Skeletal muscle satellite cell (primary cell): ENCODE data around the gene TMC1.

Source experiments
- H3K27me3 ChIP-seq: 2 replicates; pipeline ENCODE4 v1.7.0; 2013; ENCODE audit warnings: low read length; ENCODE audit not compliant: control insufficient read depth, insufficient read depth
- H3K36me3 ChIP-seq: 2 replicates; pipeline ENCODE4 v1.7.0; 2013; ENCODE audit warnings: mild to moderate bottlenecking, control low read depth, low read length; ENCODE audit not compliant: insufficient read depth
- H3K4me1 ChIP-seq: 2 replicates; pipeline ENCODE4 v1.7.0; 2013; ENCODE audit warnings: low read length; ENCODE audit not compliant: control insufficient read depth, insufficient read depth
- H3K4me2 ChIP-seq: 2 replicates; pipeline ENCODE4 v1.7.0; 2013; ENCODE audit warnings: mild to moderate bottlenecking, low read length
- H3K4me3 ChIP-seq: 2 replicates; pipeline ENCODE4 v1.7.0; 2013; ENCODE audit warnings: low read length
- H3K9ac ChIP-seq: 2 replicates; pipeline ENCODE4 v1.7.0; 2013; ENCODE audit warnings: mild to moderate bottlenecking, low read depth, low read length, moderate library complexity
- H3K9me3 ChIP-seq: replicated peaks from 2 replicates; pipeline ENCODE4 v1.7.0; 2013; ENCODE audit warnings: mild to moderate bottlenecking, control low read depth, low read length

The TMC1 gene

DNA sequence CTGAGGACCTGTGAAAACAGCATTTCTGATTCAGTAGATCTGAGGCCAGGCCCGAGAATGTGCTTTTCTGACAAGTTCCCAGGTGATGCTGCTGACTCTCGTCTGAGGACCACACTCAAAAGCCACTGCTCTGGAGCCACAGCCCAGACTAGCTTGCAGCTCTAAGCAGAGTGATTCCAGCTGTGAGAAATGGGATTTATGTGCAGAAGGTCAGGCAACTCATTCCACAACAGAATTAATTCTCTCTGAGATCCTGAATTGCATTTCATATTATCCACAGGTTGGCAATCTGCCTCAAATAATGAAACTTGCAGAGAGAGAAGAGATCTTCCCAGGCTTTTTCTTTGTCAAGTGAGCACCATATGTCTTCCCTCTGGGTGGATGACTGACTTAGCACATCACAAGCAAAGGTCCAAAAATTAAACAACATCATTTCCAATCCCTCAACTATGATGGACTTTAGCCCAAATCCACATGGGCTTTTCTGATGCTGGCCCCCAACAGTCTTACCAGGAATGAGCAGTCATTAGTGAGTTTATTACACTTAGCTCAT lies 291.2 kb downstream of the TMC1 start:
- H3K4me2 ChIP-seq = no peak overlapping the region
- H3K27me3 ChIP-seq = no peaks in the 10 kb centered on the region
- no peaks in the 10 kb centered on the region for H3K4me1 ChIP-seq
- no peak overlapping the region for H3K4me3 ChIP-seq
- H3K9ac ChIP-seq = no peak overlapping the region
- H3K36me3 ChIP-seq = no peaks in the 10 kb centered on the region
- no peaks in the 10 kb centered on the region for H3K9me3 ChIP-seq

DNA sequence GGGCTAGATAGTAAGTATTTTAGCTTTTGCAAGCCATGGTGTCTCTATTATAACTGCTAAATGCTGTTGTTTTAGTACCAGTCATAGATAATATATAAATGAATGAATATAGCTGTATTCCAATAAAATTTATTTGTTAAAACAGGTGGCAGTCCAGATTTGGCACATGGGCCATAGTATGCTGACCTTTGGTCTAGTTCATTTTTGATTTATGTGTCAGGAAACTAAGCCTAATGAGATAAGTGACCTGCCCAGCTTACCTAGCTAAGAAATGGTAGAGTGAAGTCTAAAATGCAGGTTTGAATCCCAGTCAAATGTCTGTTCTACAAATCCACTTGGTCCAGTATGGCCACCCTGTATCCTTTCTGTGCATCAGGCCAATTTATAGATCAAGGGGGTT lies 292.1 kb downstream of the TMC1 start:
- no peak overlapping the region for H3K9ac ChIP-seq
- no peaks in the 10 kb centered on the region for H3K9me3 ChIP-seq
- no peak overlapping the region for H3K4me2 ChIP-seq
- no peaks in the 10 kb centered on the region for H3K27me3 ChIP-seq
- no peaks in the 10 kb centered on the region for H3K4me1 ChIP-seq
- no peaks in the 10 kb centered on the region for H3K36me3 ChIP-seq
- no peak overlapping the region for H3K4me3 ChIP-seq

DNA sequence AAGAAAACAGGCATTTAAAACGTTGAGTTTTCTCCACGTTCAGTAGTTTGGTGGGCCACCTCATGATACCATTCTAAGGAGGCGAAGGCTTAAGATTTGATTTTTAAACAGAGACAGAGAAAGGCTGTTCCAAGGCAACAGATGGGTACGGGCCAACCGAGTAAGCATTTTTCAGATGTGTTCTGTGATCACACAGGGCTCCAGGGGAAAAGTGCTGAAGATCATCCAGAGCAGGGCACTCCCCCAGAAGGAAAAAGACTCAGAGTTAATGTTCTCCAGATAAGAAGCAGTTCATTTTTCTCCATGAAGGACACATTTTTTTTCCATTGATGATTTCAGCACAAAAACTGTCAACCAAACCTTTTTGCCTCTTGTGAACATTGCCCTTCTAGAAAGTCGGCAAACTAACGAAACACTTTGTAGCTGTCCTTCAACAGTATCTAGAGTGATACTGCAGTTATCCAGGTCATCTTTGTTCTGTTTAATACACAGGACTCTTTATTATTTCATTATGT lies 292.7 kb downstream of the TMC1 start:
- H3K9me3 ChIP-seq = no peaks in the 10 kb centered on the region
- no peak overlapping the region for H3K4me2 ChIP-seq
- no peak overlapping the region for H3K9ac ChIP-seq
- H3K4me3 ChIP-seq = no peak overlapping the region
- no peaks in the 10 kb centered on the region for H3K4me1 ChIP-seq
- no peaks in the 10 kb centered on the region for H3K36me3 ChIP-seq
- no peaks in the 10 kb centered on the region for H3K27me3 ChIP-seq

DNA sequence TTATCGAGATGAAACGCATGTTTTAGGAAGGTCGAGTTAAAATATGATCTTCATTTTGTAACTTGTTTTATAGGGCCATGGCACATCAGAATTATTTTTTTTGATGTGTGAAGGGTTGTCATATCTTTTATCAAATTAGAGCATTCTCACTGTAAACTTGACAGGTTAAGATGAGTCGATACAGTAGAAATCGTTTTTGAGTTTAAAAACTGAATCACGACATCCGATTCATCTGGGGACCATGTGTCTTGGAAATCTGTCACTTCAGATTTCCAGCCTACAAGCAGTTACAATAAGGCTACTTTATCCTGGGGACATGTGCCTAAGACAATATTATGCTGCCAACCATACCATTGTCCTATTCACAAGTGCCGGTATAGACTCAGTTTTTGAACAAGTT lies 295.3 kb downstream of the TMC1 start:
- no peaks in the 10 kb centered on the region for H3K27me3 ChIP-seq
- H3K9ac ChIP-seq = no peak overlapping the region
- no peaks in the 10 kb centered on the region for H3K4me1 ChIP-seq
- H3K4me2 ChIP-seq = no peak overlapping the region
- H3K4me3 ChIP-seq = no peak overlapping the region
- no peaks in the 10 kb centered on the region for H3K9me3 ChIP-seq
- no peaks in the 10 kb centered on the region for H3K36me3 ChIP-seq

DNA sequence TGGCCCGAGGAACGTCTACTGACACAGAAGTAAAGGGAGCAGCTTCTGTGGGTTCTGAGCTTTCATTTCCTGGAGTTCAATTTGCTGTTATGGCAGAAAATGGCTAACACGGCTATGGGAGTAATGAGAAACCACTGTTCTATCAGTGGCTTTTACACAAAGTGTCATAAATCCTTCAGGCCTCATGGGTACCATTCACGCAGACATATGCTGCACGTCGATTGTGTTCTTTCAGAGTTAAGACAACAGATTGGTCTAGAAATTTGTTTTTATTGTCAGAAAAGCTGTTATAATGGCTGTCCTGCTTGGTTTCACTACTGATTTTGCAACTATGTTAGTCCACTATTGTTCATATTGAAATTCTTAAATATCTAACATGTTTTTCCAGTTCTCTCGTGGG lies 296.0 kb downstream of the TMC1 start:
- Histone ChIP-seq H3K27me3 (no peaks in the 10 kb centered on the region), H3K4me3 (no peak overlapping the region), H3K4me1 (peaks cover 2% of the 10 kb centered on the region), H3K36me3 (no peaks in the 10 kb centered on the region), H3K9me3 (no peaks in the 10 kb centered on the region), H3K4me2 (no peak overlapping the region), H3K9ac (no peak overlapping the region)

DNA sequence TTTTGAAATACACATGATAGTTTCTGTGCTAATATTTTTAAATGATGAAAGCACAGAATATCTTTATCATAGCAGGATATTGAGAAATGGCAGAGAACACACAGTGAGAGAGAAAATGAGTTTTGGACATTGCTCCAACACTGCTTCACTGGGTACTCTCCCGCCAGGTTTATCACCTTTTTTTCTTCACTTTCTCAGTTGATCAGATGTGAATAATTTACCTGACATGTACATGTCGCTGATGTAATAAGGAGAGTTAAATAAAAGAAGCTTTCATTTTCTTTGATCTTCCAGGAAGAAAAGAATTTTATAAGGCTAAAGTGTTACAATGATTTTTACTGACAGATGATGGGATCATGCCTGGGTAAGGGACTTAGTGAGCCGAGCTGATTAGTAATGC lies 297.0 kb downstream of the TMC1 start:
- Histone ChIP-seq H3K9ac (no peak overlapping the region), H3K27me3 (no peaks in the 10 kb centered on the region)

DNA sequence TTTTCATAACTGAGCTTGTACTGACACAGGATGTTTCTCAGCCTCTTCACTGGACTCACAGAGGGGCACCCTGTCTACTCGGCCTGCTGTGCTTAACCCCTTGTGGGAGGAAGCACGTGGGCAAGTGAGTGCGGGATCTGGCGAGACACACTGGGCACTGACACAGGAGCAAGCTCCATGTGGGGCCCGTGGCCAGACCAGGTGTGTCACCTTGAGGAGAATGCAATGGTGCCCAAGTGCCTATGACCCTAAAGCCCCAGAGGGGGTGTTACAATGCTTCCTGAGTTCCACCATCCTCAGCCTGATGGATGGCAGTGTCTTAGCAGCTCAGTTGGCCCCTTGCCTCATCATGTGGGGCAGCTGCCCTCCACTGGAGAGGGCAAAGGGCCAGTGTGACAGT lies 302.6 kb downstream of the TMC1 start:
- Histone ChIP-seq H3K9ac (no peak overlapping the region), H3K9me3 (no peaks in the 10 kb centered on the region), H3K27me3 (no peaks in the 10 kb centered on the region), H3K4me2 (no peak overlapping the region), H3K36me3 (no peaks in the 10 kb centered on the region), H3K4me1 (peaks cover 2% of the 10 kb centered on the region), H3K4me3 (no peak overlapping the region)

More for the DNA sequence above, 297.0 kb downstream of the TMC1 start:
- H3K4me3 ChIP-seq = no peak overlapping the region
- H3K9me3 ChIP-seq = no peaks in the 10 kb centered on the region
- no peaks in the 10 kb centered on the region for H3K36me3 ChIP-seq
- H3K4me1 ChIP-seq = peaks cover 2% of the 10 kb centered on the region
- no peak overlapping the region for H3K4me2 ChIP-seq

DNA sequence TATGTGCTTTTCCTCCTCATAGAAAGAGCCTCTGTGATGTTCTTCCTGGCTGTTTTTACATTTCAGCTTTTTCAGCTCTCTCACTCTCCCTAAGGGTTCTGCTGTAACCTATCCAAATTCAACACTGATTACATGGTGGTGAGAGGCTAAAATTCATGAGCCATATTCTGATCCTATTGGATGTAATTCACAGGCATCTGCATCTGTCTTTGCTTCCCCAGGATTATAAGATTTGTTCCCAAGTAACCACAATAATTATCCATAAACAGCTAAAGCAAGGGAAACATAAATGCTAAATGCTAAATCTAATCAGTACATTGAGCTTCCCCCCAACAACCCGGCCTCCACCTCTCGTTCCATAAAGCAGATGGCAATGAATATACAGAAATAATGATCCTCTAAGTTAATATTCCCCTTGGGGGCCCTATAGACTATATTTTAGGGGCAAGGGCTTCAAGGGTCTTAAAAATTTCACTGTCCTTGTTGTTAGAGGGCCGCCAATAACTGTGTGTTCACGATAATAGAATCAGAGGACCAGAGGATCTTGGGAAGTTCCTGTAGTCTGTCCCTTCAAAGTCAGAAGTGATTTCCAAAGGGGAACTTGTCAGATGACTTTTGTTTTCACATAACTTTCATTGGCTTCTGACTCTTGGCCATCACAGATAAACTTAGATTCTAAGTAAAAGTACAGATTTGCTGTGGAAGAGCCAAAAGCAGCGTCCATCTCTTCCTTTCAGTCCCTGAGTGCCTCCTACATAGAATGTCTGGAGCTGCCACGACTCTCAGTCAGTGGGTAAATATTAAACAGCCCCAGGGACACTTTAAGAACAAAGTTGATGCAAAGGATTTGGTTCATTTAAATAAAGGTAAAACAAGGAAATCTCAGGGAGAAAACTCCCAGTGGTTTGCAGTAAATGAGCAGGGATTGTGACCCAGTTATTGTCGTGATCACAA lies 305.9 kb downstream of the TMC1 start:
- no peak overlapping the region for H3K4me2 ChIP-seq
- no peak overlapping the region for H3K9ac ChIP-seq
- no peaks in the 10 kb centered on the region for H3K36me3 ChIP-seq
- no peaks in the 10 kb centered on the region for H3K9me3 ChIP-seq
- no peaks in the 10 kb centered on the region for H3K27me3 ChIP-seq
- H3K4me1 ChIP-seq = peaks cover under 1% of the 10 kb centered on the region
- H3K4me3 ChIP-seq = no peak overlapping the region

DNA sequence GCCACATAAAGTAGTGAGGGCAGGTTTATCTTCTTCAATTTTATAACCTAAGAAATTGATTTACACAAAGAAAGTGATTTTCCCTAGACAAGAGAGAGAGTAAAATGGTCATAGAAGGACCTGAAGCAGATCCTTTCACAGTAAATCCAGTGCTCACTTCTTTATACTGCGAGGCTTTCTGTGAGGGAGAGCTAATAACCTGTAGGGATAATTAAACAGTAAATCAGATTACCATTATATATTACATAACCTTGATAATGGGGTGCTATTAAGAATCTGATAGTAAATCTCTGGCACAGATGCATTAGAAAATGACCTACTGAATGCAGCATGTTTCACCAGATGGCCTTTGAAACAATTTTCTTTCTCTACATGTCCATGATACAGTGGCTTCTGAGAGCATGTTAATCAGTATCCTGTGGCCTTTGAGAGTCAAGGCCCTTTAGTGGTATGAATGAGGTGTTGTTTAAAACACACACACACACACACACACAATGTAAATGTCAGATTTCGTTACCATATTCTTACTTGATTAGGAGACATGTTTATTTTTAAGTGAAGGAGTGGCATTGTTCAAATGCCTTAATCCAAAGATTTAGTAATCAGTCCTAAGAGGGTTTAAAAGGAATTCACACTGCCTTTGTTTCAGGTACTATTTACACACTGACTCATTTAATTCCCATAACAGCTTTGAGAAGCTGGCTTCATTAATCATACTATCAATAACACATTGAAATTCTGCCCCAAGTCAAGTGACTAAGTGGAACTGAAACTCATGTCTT lies 306.7 kb downstream of the TMC1 start:
- no peaks in the 10 kb centered on the region for H3K27me3 ChIP-seq
- H3K4me2 ChIP-seq = no peak overlapping the region
- H3K9me3 ChIP-seq = no peaks in the 10 kb centered on the region
- no peaks in the 10 kb centered on the region for H3K4me1 ChIP-seq
- H3K9ac ChIP-seq = no peak overlapping the region
- H3K36me3 ChIP-seq = no peaks in the 10 kb centered on the region
- no peak overlapping the region for H3K4me3 ChIP-seq

DNA sequence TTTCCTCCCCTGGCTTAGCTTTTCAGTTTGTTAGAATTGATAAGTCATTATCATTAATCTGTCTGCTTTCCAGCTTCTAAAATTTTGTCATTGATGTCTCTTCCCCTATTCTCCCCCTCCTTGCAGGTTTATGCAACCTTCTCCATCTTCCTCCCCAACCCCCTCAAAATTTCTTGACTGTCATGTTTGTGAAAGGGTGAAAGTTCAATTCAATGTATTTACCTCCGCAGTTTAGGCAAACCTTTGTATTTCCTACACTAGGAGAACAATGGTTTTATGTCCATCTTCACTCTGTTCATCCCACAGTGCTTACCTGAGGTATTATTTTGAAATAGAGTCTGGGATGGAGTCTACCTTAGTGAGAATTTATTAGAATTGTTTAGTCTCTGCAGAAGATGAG lies 313.6 kb downstream of the TMC1 start:
- no peak overlapping the region for H3K4me3 ChIP-seq
- no peaks in the 10 kb centered on the region for H3K9me3 ChIP-seq
- no peak overlapping the region for H3K4me2 ChIP-seq
- H3K27me3 ChIP-seq = no peaks in the 10 kb centered on the region
- H3K4me1 ChIP-seq = no peaks in the 10 kb centered on the region
- no peaks in the 10 kb centered on the region for H3K36me3 ChIP-seq
- H3K9ac ChIP-seq = no peak overlapping the region

DNA sequence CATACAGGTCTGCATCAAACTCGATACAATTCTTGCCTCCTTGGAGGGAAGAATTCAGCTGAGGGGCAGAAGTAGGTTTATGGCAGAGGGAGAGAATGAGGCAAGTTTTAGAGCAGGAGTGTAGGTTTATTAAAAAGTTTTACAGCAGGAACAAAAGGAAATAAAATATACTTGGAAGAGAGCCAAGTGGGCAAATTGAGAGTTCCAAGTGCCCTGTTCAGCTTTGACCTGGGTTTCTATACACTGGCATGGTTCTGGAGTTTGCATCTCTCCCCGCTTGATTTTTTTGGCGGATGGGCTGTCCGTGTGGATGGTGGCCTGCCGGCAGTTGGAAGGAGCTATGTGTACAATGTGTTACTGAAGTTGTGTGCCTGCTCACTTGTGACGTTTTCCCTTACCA lies 315.4 kb downstream of the TMC1 start:
- H3K4me2 ChIP-seq = no peak overlapping the region
- no peaks in the 10 kb centered on the region for H3K36me3 ChIP-seq
- H3K27me3 ChIP-seq = no peaks in the 10 kb centered on the region
- no peaks in the 10 kb centered on the region for H3K4me1 ChIP-seq
- no peak overlapping the region for H3K4me3 ChIP-seq
- no peak overlapping the region for H3K9ac ChIP-seq
- no peaks in the 10 kb centered on the region for H3K9me3 ChIP-seq
